DOHH2 (cell line): ENCODE results near the gene FBXL12.

Experiments used
- H3F3A ChIP-seq: fragments of 200-600 bp; sonication (generic), shearing (Covaris generic); 2 replicates; pipeline ENCODE4 v1.6.0; 2016; ENCODE audit warnings: antibody characterized with exemption, mild to moderate bottlenecking; ENCODE audit not compliant: control insufficient read depth, insufficient read depth
- H3K27ac ChIP-seq: fragments of 200-600 bp; sonication (generic); 2 replicates; pipeline ENCODE4 v1.5.1; 2014; ENCODE audit warnings: low read depth, mild to moderate bottlenecking, low read length, moderate library complexity
- H3K27me3 ChIP-seq: fragments of 200-600 bp; sonication (generic); 2 replicates; pipeline ENCODE4 v1.6.1; 2014; ENCODE audit warnings: mild to moderate bottlenecking, low read length, mixed read lengths; ENCODE audit not compliant: control insufficient read depth
- H3K36me3 ChIP-seq: fragments of 200-600 bp; sonication (generic); 2 replicates; pipeline ENCODE4 v1.6.1; 2014; ENCODE audit warnings: mild to moderate bottlenecking, low read length, moderate library complexity, mixed read lengths; ENCODE audit not compliant: control insufficient read depth
- H3K4me1 ChIP-seq: fragments of 200-600 bp; sonication (generic); 2 replicates; pipeline ENCODE4 v1.6.1; 2014; ENCODE audit warnings: mild to moderate bottlenecking, low read length, mixed read lengths; ENCODE audit not compliant: control insufficient read depth
- H3K4me2 ChIP-seq: fragments of 200-600 bp; sonication (generic); 2 replicates; pipeline ENCODE4 v1.6.0; 2014; ENCODE audit warnings: mild to moderate bottlenecking, low read length, moderate library complexity
- H3K4me3 ChIP-seq: fragments of 200-600 bp; sonication (generic); 2 replicates; pipeline ENCODE4 v1.5.1; 2014; ENCODE audit warnings: mild to moderate bottlenecking, low read length, mixed read lengths
- H3K79me2 ChIP-seq: fragments of 200-600 bp; sonication (generic); 2 replicates; pipeline ENCODE4 v1.6.1; 2014; ENCODE audit warnings: mild to moderate bottlenecking, low read length, mixed read lengths; ENCODE audit not compliant: control insufficient read depth
- H3K9me2 ChIP-seq: fragments of 200-600 bp; sonication (generic); replicated peaks from 2 replicates; pipeline ENCODE4 v1.6.1; 2014; ENCODE audit warnings: mild to moderate bottlenecking, low read length, mixed read lengths; ENCODE audit not compliant: control insufficient read depth
- H3K9me3 ChIP-seq: fragments of 200-600 bp; sonication (generic); 2 replicates; pipeline ENCODE4 v1.6.1; 2014; ENCODE audit warnings: antibody characterized with exemption, low read length, mixed read lengths; ENCODE audit not compliant: control insufficient read depth, insufficient read depth
- H4K20me1 ChIP-seq: fragments of 200-600 bp; sonication (generic); 2 replicates; pipeline ENCODE4 v1.6.0; 2014; ENCODE audit warnings: low read depth, mild to moderate bottlenecking, antibody characterized with exemption, low read length, moderate library complexity; ENCODE audit not compliant: control insufficient read depth, insufficient read depth
- CTCF ChIP-seq: fragments of 200-600 bp; sonication (generic); IDR thresholded peaks from one replicate; pipeline ENCODE4 v1.5.1; 2014; ENCODE audit warnings: antibody characterized with exemption, mild to moderate bottlenecking, low read depth, low read length; ENCODE audit not compliant: poor library complexity, severe bottlenecking
- EZH2phosphoT487 ChIP-seq: fragments of 200-600 bp; sonication (generic); IDR thresholded peaks from 2 replicates; pipeline ENCODE4 v1.6.1; 2017; ENCODE audit warnings: borderline replicate concordance, mild to moderate bottlenecking, antibody characterized with exemption, low read length, moderate library complexity, mixed read lengths

FBXL12 gene

GRCh38 chr19:9834307-9834725 is 15.4 kb upstream of the FBXL12 start:
- H3K27me3 ChIP-seq = no peaks in the 10 kb centered on the region
- H3K9me3 ChIP-seq = no peaks in the 10 kb centered on the region
- peaks cover 6% of the 10 kb centered on the region; the same call in 1 of the 2 replicates for H3F3A ChIP-seq
- peaks cover 6% of the 10 kb centered on the region; the same call in 1 of the 2 replicates for H4K20me1 ChIP-seq
- H3K36me3 ChIP-seq = peaks cover 36% of the 10 kb centered on the region
- H3K4me1 ChIP-seq = peaks cover 18% of the 10 kb centered on the region
- peak overlapping the region; percentile 58 for H3K4me2 ChIP-seq
- no peak overlapping the region for H3K27ac ChIP-seq
- no peaks in the 10 kb centered on the region for H3K9me2 ChIP-seq
- peak overlapping the region; percentile 98 for H3K4me3 ChIP-seq
- peaks cover 49% of the 10 kb centered on the region for H3K79me2 ChIP-seq
- TF ChIP-seq CTCF (no peak), EZH2phosphoT487 (no peak)

- peak overlapping the region; percentile 97 for H3K4me2 ChIP-seq
- H3K4me1 ChIP-seq = peaks cover 12% of the 10 kb centered on the region
- peaks cover 52% of the 10 kb centered on the region for H3K79me2 ChIP-seq
- peaks cover 22% of the 10 kb centered on the region for H3K36me3 ChIP-seq
- no peak for TF ChIP-seq EZH2phosphoT487
- TF ChIP-seq CTCF = no peak
- no peaks in the 10 kb centered on the region for H3K9me2 ChIP-seq
- H3K9me3 ChIP-seq = no peaks in the 10 kb centered on the region
- no peaks in the 10 kb centered on the region for H3F3A ChIP-seq
- peak overlapping the region; percentile 91 for H3K4me3 ChIP-seq
- H3K27me3 ChIP-seq = no peaks in the 10 kb centered on the region
- H4K20me1 ChIP-seq = peaks cover 7% of the 10 kb centered on the region
- H3K27ac ChIP-seq = no peak overlapping the region
These were observed 9.7 kb upstream of the FBXL12 start for GRCh38 chr19:9828551-9829063.

- no peaks in the 10 kb centered on the region for H3F3A ChIP-seq
- H3K27me3 ChIP-seq = no peaks in the 10 kb centered on the region
- peak within 1 kb of the TSS; percentile 31 for H3K27ac ChIP-seq
- H3K79me2 ChIP-seq = peaks cover 52% of the 10 kb centered on the region
- H3K4me2 ChIP-seq = peak within 1 kb of the TSS; percentile 97
- peak within 1 kb of the TSS; percentile 91 for H3K4me3 ChIP-seq
- H4K20me1 ChIP-seq = peaks cover 7% of the 10 kb centered on the region
- H3K9me3 ChIP-seq = no peaks in the 10 kb centered on the region
- no peaks in the 10 kb centered on the region for H3K9me2 ChIP-seq
- H3K36me3 ChIP-seq = peaks cover 22% of the 10 kb centered on the region
- peaks cover 12% of the 10 kb centered on the region for H3K4me1 ChIP-seq
- TF ChIP-seq CTCF = no peak
- no peak for TF ChIP-seq EZH2phosphoT487
These were observed 8.7 kb upstream of the FBXL12 start, which contains the start of gene UBL5 for GRCh38 chr19:9827289-9828238. Gene UBL5, plus strand, starts transcription at chr19:9827918. Its CDS starts 420 bp downstream, at chr19:9828338.
